Activated B cell treated with CpG ODN at 0.5 μM for 24 hours (primary cell): Measurements from ENCODE around the gene PKP4. TPM values are rescaled to one million over a fixed set of nuclear protein-coding genes. Genes with fewer than 3 reads are reported as not detected.

Experiments
- ATAC-seq: fragments of 200-7000 bp; cut with Tn5 transposase; one replicate; pipeline ENCODE4 v1.10.0; 2021; ENCODE audit warnings: low read depth, mild to moderate bottlenecking, moderate library complexity
- CTCF ChIA-PET: fragments of 350-600 bp; sonication (Branson Sonifier 250); formaldehyde crosslinking; loops from one replicate; lab custom pipeline; 2021; ENCODE audit warnings: antibody characterized with exemption; lab: Charles Lee
- POLR2A ChIA-PET: fragments of 350-600 bp; sonication (Branson Sonifier 250); formaldehyde crosslinking; loops from one replicate; lab custom pipeline; 2021; ENCODE audit warnings: antibody characterized with exemption; lab: Charles Lee
- DNase-seq: peaks from one replicate; pipeline ENCODE4 v3.0.0; 2022
- H3K27ac Mint-ChIP-seq: one replicate; pipeline ENCODE4 v1.8.0; 2020; ENCODE audit warnings: mixed read lengths
- H3K27me3 Mint-ChIP-seq: one replicate; pipeline ENCODE4 v1.8.0; 2021; ENCODE audit warnings: mixed read lengths
- H3K36me3 Mint-ChIP-seq: one replicate; pipeline ENCODE4 v1.8.0; 2021; ENCODE audit warnings: low read depth, mixed read lengths
- H3K4me1 Mint-ChIP-seq: one replicate; pipeline ENCODE4 v1.8.0; 2021; ENCODE audit warnings: mixed read lengths
- H3K4me3 Mint-ChIP-seq: one replicate; pipeline ENCODE4 v1.8.0; 2020; ENCODE audit warnings: mild to moderate bottlenecking, mixed read lengths
- H3K9me3 Mint-ChIP-seq: one replicate; pipeline ENCODE4 v1.8.0; 2020; ENCODE audit warnings: mixed read lengths
- intact Hi-C: fragments of 100-400 bp; cut with micrococcal nuclease; formaldehyde crosslinking; loops from one replicate; pipeline ENCODE4 v1.15.1; 2024
- total RNA-seq: library from RNA; stranded (reverse); gene quantifications from 2 replicates; pipeline ENCODE4 v1.2.3, GENCODE V29; 2022
- TF ChIP-seq, protein P1 (sequence below): fragments of 200-600 bp; IDR thresholded peaks from one replicate; pipeline ENCODE4 v1.8.0; 2022; ENCODE audit warnings: antibody characterized with exemption, mild to moderate bottlenecking

The PKP4 gene
- total RNA-seq, 1 donor from 2014 or later = 6.5 TPM

DNA sequence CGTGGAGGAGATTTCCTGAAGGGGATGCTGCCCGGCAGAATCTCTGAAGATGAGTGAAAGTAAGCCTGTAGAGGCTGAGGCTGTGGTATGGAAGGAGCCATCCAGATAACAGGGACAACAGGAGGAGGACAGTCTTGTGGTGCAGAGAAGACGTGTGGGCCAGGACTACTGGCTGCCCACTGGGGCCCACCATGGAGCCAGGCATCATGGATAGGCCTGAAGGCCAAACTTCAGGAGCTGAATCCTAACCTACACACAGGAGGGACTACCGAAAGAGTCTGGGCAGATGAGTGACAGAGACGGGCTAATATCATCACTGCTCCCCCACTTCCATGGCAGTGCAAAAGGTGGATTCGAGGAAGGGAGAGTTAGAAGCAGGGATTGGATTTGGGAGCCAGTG, 207.0 kb downstream of the PKP4 start:
- Mint-ChIP-seq H3K9me3 (no peaks in the 10 kb centered on the region), H3K36me3 (no peaks in the 10 kb centered on the region), H3K27me3 (no peaks in the 10 kb centered on the region), H3K4me1 (no peaks in the 10 kb centered on the region), H3K27ac (no peak overlapping the region), H3K4me3 (no peak overlapping the region)
- ATAC-seq = no peak
- DNase-seq = no peak
- TF ChIP-seq, protein P1, sequence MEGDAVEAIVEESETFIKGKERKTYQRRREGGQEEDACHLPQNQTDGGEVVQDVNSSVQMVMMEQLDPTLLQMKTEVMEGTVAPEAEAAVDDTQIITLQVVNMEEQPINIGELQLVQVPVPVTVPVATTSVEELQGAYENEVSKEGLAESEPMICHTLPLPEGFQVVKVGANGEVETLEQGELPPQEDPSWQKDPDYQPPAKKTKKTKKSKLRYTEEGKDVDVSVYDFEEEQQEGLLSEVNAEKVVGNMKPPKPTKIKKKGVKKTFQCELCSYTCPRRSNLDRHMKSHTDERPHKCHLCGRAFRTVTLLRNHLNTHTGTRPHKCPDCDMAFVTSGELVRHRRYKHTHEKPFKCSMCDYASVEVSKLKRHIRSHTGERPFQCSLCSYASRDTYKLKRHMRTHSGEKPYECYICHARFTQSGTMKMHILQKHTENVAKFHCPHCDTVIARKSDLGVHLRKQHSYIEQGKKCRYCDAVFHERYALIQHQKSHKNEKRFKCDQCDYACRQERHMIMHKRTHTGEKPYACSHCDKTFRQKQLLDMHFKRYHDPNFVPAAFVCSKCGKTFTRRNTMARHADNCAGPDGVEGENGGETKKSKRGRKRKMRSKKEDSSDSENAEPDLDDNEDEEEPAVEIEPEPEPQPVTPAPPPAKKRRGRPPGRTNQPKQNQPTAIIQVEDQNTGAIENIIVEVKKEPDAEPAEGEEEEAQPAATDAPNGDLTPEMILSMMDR = no peak
- intact Hi-C loops = no loop called here
- CTCF ChIA-PET = no interaction called here
- POLR2A ChIA-PET = no interaction called here

DNA sequence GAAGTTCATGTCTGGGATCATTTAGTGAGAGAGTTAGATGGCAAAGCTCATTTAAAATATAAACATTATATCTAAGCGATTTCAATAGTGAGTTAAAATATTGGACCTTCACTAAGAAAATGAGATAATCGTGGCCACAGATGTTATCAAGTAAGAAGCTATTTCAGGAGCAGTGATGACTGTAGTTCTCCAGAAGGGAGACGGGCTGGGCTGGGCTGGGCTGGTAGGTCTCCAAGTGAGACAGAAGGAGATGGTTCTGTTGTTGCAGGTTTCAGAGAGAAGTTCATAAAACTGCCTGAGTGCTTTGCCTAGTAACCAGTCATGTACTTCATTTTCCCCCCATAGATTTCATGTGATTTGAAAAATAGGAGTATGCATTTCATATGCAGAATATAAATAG, 208.2 kb downstream of the PKP4 start:
- intact Hi-C loops = no loop called here
- H3K4me3 Mint-ChIP-seq = no peak overlapping the region
- no peaks in the 10 kb centered on the region for H3K36me3 Mint-ChIP-seq
- no peak for ATAC-seq
- TF ChIP-seq, protein P1 = no peak
- no peak overlapping the region for H3K27ac Mint-ChIP-seq
- ChIA-PET POLR2A (no interaction called here), CTCF (no interaction called here)
- no peak for DNase-seq
- no peaks in the 10 kb centered on the region for H3K4me1 Mint-ChIP-seq
- no peaks in the 10 kb centered on the region for H3K9me3 Mint-ChIP-seq
- H3K27me3 Mint-ChIP-seq = no peaks in the 10 kb centered on the region

DNA sequence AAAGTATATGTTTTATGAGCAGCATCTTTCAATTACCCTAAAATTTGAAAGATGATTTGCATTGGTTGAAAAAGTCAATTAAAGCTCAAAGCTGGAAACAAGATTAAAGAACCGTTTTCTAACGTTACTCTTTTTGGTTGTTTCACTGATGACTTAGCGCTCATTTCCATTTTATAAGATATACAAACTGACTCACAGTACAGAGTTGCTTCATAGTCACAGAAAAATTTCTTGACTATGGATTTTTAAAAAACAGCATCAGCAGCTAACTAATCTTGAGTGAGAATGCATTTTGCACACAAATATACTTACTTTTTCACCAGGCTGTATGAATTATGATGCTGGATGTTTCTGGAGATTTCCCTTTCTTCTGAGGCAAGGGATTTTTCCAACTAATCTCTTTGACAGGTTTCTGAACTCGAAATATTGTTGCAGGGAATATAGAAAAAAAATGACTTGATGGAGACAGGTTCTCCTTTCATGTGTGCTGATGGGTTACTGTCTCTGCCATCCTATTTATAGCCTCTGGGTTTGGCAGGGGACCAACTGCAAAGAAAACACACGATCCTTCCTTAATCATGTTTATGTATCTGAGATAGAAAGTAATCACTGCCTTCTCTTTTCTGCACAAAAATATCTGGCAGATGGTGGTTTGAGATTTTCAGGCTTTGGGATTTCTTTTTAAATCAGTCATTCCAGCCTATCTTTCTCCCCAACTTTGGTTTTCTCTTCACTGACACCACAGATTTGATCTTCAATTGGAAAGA, 209.0 kb downstream of the PKP4 start:
- no peaks in the 10 kb centered on the region for H3K9me3 Mint-ChIP-seq
- ChIA-PET POLR2A (no interaction called here), CTCF (no interaction called here)
- TF ChIP-seq, protein P1 = no peak
- no peak overlapping the region for H3K27ac Mint-ChIP-seq
- no peak overlapping the region for H3K4me3 Mint-ChIP-seq
- intact Hi-C loops = no loop called here
- H3K36me3 Mint-ChIP-seq = no peaks in the 10 kb centered on the region
- DNase-seq (no peak), ATAC-seq (no peak)
- no peaks in the 10 kb centered on the region for H3K27me3 Mint-ChIP-seq
- no peaks in the 10 kb centered on the region for H3K4me1 Mint-ChIP-seq

DNA sequence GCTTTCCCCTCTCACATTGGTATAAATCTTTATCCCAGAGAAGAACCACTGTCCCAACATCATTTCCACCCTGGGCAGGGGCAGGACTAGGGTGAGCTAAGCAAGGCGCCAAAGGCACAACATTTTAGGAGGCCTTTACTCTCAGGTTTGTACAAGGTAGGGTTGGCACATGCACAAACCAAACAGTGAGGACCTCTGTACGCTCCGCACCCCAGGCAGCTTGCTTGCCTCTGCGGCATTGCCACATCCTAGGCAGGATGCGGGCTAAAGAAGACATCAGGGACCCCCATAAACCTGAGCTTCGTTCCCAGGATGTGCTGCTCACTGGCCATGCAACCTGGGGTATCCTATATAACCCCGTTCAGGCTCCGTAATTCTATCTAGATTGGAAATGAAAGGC, 210.2 kb downstream of the PKP4 start:
- no peak for ATAC-seq
- no peak overlapping the region for H3K27ac Mint-ChIP-seq
- H3K4me1 Mint-ChIP-seq = no peaks in the 10 kb centered on the region
- intact Hi-C loops = no loop called here
- H3K27me3 Mint-ChIP-seq = no peaks in the 10 kb centered on the region
- no peak overlapping the region for H3K4me3 Mint-ChIP-seq
- no peaks in the 10 kb centered on the region for H3K36me3 Mint-ChIP-seq
- no peak for DNase-seq
- TF ChIP-seq, protein P1 = no peak
- ChIA-PET POLR2A (no interaction called here), CTCF (no interaction called here)
- H3K9me3 Mint-ChIP-seq = no peaks in the 10 kb centered on the region

DNA sequence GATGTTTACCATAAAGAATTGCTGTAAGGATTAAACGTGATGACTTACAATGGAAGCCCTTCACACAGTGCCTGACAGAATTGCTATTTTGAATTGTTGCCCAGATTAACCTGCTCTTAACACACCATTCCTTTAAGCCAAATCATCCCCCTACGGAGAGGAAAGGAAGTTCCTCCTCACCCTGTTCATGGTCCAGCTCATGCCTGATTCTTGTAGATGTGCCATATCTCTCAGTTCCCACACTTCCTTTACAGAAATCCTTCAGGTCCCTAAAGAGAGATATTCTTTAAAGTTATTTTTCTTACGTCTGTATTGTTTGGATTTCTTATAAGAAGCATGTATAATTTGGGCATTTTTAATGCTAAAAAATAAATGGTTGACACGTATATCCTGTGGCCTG, 210.8 kb downstream of the PKP4 start:
- TF ChIP-seq, protein P1 = no peak
- Mint-ChIP-seq H3K27me3 (no peaks in the 10 kb centered on the region), H3K27ac (no peak overlapping the region), H3K4me1 (no peaks in the 10 kb centered on the region), H3K9me3 (no peaks in the 10 kb centered on the region), H3K4me3 (no peak overlapping the region), H3K36me3 (no peaks in the 10 kb centered on the region)
- ChIA-PET POLR2A (no interaction called here), CTCF (no interaction called here)
- intact Hi-C loops = no loop called here
- ATAC-seq (no peak), DNase-seq (no peak)
